ENCODE data around the gene KIAA0825.

KIAA0825 gene

GRCh38 chr5:94618493-94619328 lies at the start of gene KIAA0825, which contains the start of gene SLF1:
Gene KIAA0825, minus strand, starts transcription at chr5:94618604. Its CDS starts 81,478 bp downstream, at chr5:94537126.
Gene SLF1, plus strand, starts transcription at chr5:94618669. Its CDS starts 10,142 bp downstream, at chr5:94628811.
- H3K27ac Mint-ChIP-seq, result peak within 1 kb of the TSS; percentile 99
- peak; percentile 91 for DNase-seq
- no peaks in the 10 kb centered on the region for H3K27me3 Mint-ChIP-seq
- H3K9me3 Mint-ChIP-seq, result no peaks in the 10 kb centered on the region
- H3K36me3 Mint-ChIP-seq (ENCODE audit: low read depth), result peaks cover 20% of the 10 kb centered on the region
- H3K4me3 Mint-ChIP-seq, result peak within 1 kb of the TSS; percentile 91
- peaks cover 52% of the 10 kb centered on the region for H3K4me1 Mint-ChIP-seq (ENCODE audit: low read depth)

GRCh38 chr5:94667937-94668336 lies 49.5 kb upstream of the KIAA0825 start:
- Mint-ChIP-seq H3K9me3 (no peaks in the 10 kb centered on the region), H3K27me3 (no peaks in the 10 kb centered on the region), H3K36me3 (ENCODE audit: low read depth) (peaks cover 70% of the 10 kb centered on the region), H3K4me3 (no peak overlapping the region), H3K27ac (no peak overlapping the region), H3K4me1 (ENCODE audit: low read depth) (no peaks in the 10 kb centered on the region)
- DNase-seq, result no peak

GRCh38 chr5:94661086-94661485 lies 42.7 kb upstream of the KIAA0825 start:
- no peaks in the 10 kb centered on the region for H3K4me1 Mint-ChIP-seq (ENCODE audit: low read depth)
- no peak for DNase-seq
- no peak overlapping the region for H3K4me3 Mint-ChIP-seq
- H3K9me3 Mint-ChIP-seq, result peaks cover 21% of the 10 kb centered on the region
- H3K27me3 Mint-ChIP-seq, result no peaks in the 10 kb centered on the region
- no peak overlapping the region for H3K27ac Mint-ChIP-seq
- H3K36me3 Mint-ChIP-seq (ENCODE audit: low read depth), result peaks cover 76% of the 10 kb centered on the region

GRCh38 chr5:94660506-94660905 lies 42.1 kb upstream of the KIAA0825 start:
- no peak for DNase-seq
- H3K4me3 Mint-ChIP-seq, result no peak overlapping the region
- no peak overlapping the region for H3K27ac Mint-ChIP-seq
- H3K36me3 Mint-ChIP-seq (ENCODE audit: low read depth), result peaks cover 78% of the 10 kb centered on the region
- no peaks in the 10 kb centered on the region for H3K4me1 Mint-ChIP-seq (ENCODE audit: low read depth)
- H3K9me3 Mint-ChIP-seq, result peaks cover 27% of the 10 kb centered on the region
- H3K27me3 Mint-ChIP-seq, result no peaks in the 10 kb centered on the region

GRCh38 chr5:94658272-94658671 lies 39.9 kb upstream of the KIAA0825 start:
- DNase-seq, result no peak
- H3K27me3 Mint-ChIP-seq, result no peaks in the 10 kb centered on the region
- peaks cover 85% of the 10 kb centered on the region for H3K36me3 Mint-ChIP-seq (ENCODE audit: low read depth)
- peaks cover 36% of the 10 kb centered on the region for H3K9me3 Mint-ChIP-seq
- H3K4me1 Mint-ChIP-seq (ENCODE audit: low read depth), result no peaks in the 10 kb centered on the region
- H3K4me3 Mint-ChIP-seq, result no peak overlapping the region
- no peak overlapping the region for H3K27ac Mint-ChIP-seq

- DNase-seq, result no peak
- no peaks in the 10 kb centered on the region for H3K27me3 Mint-ChIP-seq
- H3K9me3 Mint-ChIP-seq, result peaks cover 4% of the 10 kb centered on the region
- peaks cover 2% of the 10 kb centered on the region for H3K4me1 Mint-ChIP-seq (ENCODE audit: low read depth)
- H3K4me3 Mint-ChIP-seq, result no peak overlapping the region
- H3K27ac Mint-ChIP-seq, result no peak overlapping the region
- H3K36me3 Mint-ChIP-seq (ENCODE audit: low read depth), result peaks cover 70% of the 10 kb centered on the region
These were observed 31.5 kb upstream of the KIAA0825 start for GRCh38 chr5:94649874-94650273.

- Mint-ChIP-seq H3K27me3 (no peaks in the 10 kb centered on the region), H3K36me3 (ENCODE audit: low read depth) (peaks cover 63% of the 10 kb centered on the region), H3K9me3 (no peaks in the 10 kb centered on the region), H3K4me1 (ENCODE audit: low read depth) (peaks cover 4% of the 10 kb centered on the region), H3K4me3 (no peak overlapping the region), H3K27ac (no peak overlapping the region)
- no peak for DNase-seq
These were observed 28.4 kb upstream of the KIAA0825 start for GRCh38 chr5:94646758-94647157.

- DNase-seq, result no peak
- Mint-ChIP-seq H3K4me1 (ENCODE audit: low read depth) (peaks cover 8% of the 10 kb centered on the region), H3K27me3 (no peaks in the 10 kb centered on the region), H3K36me3 (ENCODE audit: low read depth) (peaks cover 68% of the 10 kb centered on the region), H3K4me3 (no peak overlapping the region), H3K9me3 (peaks cover 9% of the 10 kb centered on the region), H3K27ac (no peak overlapping the region)
These were observed 26.6 kb upstream of the KIAA0825 start for GRCh38 chr5:94645053-94645452.

GRCh38 chr5:94640176-94640575 lies 21.8 kb upstream of the KIAA0825 start:
- Mint-ChIP-seq H3K36me3 (ENCODE audit: low read depth) (peaks cover 86% of the 10 kb centered on the region), H3K4me1 (ENCODE audit: low read depth) (peaks cover 13% of the 10 kb centered on the region), H3K9me3 (peaks cover 22% of the 10 kb centered on the region), H3K4me3 (no peak overlapping the region), H3K27ac (no peak overlapping the region), H3K27me3 (no peaks in the 10 kb centered on the region)
- DNase-seq, result no peak

GRCh38 chr5:94632024-94632423 lies 13.6 kb upstream of the KIAA0825 start:
- Mint-ChIP-seq H3K36me3 (ENCODE audit: low read depth) (peaks cover 79% of the 10 kb centered on the region), H3K9me3 (peaks cover 13% of the 10 kb centered on the region)

GRCh38 chr5:94627191-94627590 lies 8.8 kb upstream of the KIAA0825 start:
- no peak overlapping the region for H3K4me3 Mint-ChIP-seq
- DNase-seq, result no peak
- H3K36me3 Mint-ChIP-seq (ENCODE audit: low read depth), result peaks cover 36% of the 10 kb centered on the region
- H3K27me3 Mint-ChIP-seq, result no peaks in the 10 kb centered on the region
- no peak overlapping the region for H3K27ac Mint-ChIP-seq
- H3K4me1 Mint-ChIP-seq (ENCODE audit: low read depth), result peaks cover 17% of the 10 kb centered on the region
- no peaks in the 10 kb centered on the region for H3K9me3 Mint-ChIP-seq

More at GRCh38 chr5:94632024-94632423, 13.6 kb upstream of the KIAA0825 start:
- peaks cover 15% of the 10 kb centered on the region for H3K4me1 Mint-ChIP-seq (ENCODE audit: low read depth)
- no peak overlapping the region for H3K27ac Mint-ChIP-seq
- H3K4me3 Mint-ChIP-seq, result no peak overlapping the region
- no peak for DNase-seq
- no peaks in the 10 kb centered on the region for H3K27me3 Mint-ChIP-seq

- Mint-ChIP-seq H3K4me1 (ENCODE audit: low read depth) (peaks cover 37% of the 10 kb centered on the region), H3K36me3 (ENCODE audit: low read depth) (peaks cover 13% of the 10 kb centered on the region), H3K4me3 (no peak overlapping the region), H3K27ac (no peak overlapping the region), H3K9me3 (no peaks in the 10 kb centered on the region), H3K27me3 (no peaks in the 10 kb centered on the region)
- DNase-seq, result no peak
These were observed 5.5 kb upstream of the KIAA0825 start for GRCh38 chr5:94623877-94624276.

GRCh38 chr5:94623011-94623410 lies 4.6 kb upstream of the KIAA0825 start:
- H3K36me3 Mint-ChIP-seq (ENCODE audit: low read depth), result peaks cover 18% of the 10 kb centered on the region
- no peak for DNase-seq
- H3K9me3 Mint-ChIP-seq, result no peaks in the 10 kb centered on the region
- no peak overlapping the region for H3K27ac Mint-ChIP-seq
- H3K4me3 Mint-ChIP-seq, result no peak overlapping the region
- H3K4me1 Mint-ChIP-seq (ENCODE audit: low read depth), result peaks cover 37% of the 10 kb centered on the region
- no peaks in the 10 kb centered on the region for H3K27me3 Mint-ChIP-seq

- no peak overlapping the region for H3K27ac Mint-ChIP-seq
- DNase-seq, result no peak
- H3K36me3 Mint-ChIP-seq (ENCODE audit: low read depth), result peaks cover 22% of the 10 kb centered on the region
- H3K27me3 Mint-ChIP-seq, result no peaks in the 10 kb centered on the region
- H3K4me3 Mint-ChIP-seq, result no peak overlapping the region
- H3K4me1 Mint-ChIP-seq (ENCODE audit: low read depth), result peaks cover 47% of the 10 kb centered on the region
- no peaks in the 10 kb centered on the region for H3K9me3 Mint-ChIP-seq
These were observed 3.4 kb upstream of the KIAA0825 start for GRCh38 chr5:94621763-94622162.

- Mint-ChIP-seq H3K4me1 (ENCODE audit: low read depth) (peaks cover 52% of the 10 kb centered on the region), H3K27me3 (no peaks in the 10 kb centered on the region), H3K36me3 (ENCODE audit: low read depth) (peaks cover 20% of the 10 kb centered on the region), H3K27ac (no peak overlapping the region), H3K4me3 (peak overlapping the region; percentile 91), H3K9me3 (no peaks in the 10 kb centered on the region)
- no peak for DNase-seq
These were observed 1.9 kb upstream of the KIAA0825 start for GRCh38 chr5:94620256-94620655.
